Adrenal gland (tissue), 5 donors: ENCODE data around the gene CLDN24.

Experiments used
- POLR2A ChIP-seq, 2 donors: fragments of 450-650 bp; IDR thresholded peaks; one replicate each; pipeline ENCODE4 v1.6.1; 2017; ENCODE audit warnings: antibody characterized with exemption in 2 of 2, mild to moderate bottlenecking in 2 of 2, moderate library complexity in 1 of 2
- TF ChIP-seq, protein P1 (sequence below), 6 experiments: fragments of 450-650 bp in 4 of 6; fragments of 200-600 bp in 2 of 6; sonication (generic) in 1 of 6; IDR thresholded peaks; 1 replicate in 5 of 6; 2 replicates in 1 of 6; pipeline versions ENCODE4 v1.5.1 to v1.8.0; 2016 to 2021; ENCODE audit warnings: antibody characterized with exemption in 6 of 6, mild to moderate bottlenecking in 2 of 6, moderate library complexity in 1 of 6
- donor health status: DM: no; HTN: no; CAD: no.

GRCh38 chr4:183314336-183314735 lies 7.9 kb downstream of the CLDN24 start:
- TF ChIP-seq, protein P1, sequence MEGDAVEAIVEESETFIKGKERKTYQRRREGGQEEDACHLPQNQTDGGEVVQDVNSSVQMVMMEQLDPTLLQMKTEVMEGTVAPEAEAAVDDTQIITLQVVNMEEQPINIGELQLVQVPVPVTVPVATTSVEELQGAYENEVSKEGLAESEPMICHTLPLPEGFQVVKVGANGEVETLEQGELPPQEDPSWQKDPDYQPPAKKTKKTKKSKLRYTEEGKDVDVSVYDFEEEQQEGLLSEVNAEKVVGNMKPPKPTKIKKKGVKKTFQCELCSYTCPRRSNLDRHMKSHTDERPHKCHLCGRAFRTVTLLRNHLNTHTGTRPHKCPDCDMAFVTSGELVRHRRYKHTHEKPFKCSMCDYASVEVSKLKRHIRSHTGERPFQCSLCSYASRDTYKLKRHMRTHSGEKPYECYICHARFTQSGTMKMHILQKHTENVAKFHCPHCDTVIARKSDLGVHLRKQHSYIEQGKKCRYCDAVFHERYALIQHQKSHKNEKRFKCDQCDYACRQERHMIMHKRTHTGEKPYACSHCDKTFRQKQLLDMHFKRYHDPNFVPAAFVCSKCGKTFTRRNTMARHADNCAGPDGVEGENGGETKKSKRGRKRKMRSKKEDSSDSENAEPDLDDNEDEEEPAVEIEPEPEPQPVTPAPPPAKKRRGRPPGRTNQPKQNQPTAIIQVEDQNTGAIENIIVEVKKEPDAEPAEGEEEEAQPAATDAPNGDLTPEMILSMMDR (IDR thresholded peaks at IDR 0.05) = no peak
- TF ChIP-seq POLR2A (IDR thresholded peaks at IDR 0.05) = no peak
